ENCODE measurements around the gene PCGF3.

DNA sequence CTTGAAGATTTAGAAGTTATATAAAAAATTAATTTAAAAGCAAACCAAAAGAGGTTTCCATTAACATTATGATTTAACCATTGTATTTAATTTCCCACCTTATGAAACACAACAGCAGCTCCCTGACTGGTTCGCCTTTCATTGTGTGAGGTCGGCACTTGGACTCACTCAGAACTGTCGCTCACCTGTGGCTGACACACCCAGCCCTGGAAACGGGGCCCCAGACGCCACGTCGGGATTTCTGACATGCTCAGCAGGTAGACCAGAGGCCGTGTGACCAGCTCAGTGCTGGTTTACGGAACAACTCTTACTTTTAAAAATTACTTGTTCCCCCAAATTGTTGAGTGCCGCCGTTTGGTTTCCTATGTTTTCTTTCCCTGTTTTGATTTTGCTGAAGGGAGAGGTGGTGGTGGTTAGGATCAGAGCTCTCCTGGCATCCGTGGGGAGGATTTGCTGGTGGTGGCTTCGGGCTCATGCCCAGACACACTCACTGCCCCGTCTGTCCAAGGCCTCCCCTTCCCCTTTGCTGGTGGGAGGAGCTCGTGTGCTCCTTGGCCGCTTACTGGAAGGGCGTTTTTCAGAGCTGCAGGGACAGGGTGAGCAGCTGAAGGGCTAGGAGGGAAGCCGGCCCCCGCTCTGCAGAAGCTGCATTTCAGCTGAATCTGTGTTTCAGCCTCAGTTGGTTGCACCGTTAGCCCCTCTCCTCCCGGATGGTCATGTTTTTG, 61.1 kb downstream of the PCGF3 start:
- TF ChIP-seq, protein P1, sequence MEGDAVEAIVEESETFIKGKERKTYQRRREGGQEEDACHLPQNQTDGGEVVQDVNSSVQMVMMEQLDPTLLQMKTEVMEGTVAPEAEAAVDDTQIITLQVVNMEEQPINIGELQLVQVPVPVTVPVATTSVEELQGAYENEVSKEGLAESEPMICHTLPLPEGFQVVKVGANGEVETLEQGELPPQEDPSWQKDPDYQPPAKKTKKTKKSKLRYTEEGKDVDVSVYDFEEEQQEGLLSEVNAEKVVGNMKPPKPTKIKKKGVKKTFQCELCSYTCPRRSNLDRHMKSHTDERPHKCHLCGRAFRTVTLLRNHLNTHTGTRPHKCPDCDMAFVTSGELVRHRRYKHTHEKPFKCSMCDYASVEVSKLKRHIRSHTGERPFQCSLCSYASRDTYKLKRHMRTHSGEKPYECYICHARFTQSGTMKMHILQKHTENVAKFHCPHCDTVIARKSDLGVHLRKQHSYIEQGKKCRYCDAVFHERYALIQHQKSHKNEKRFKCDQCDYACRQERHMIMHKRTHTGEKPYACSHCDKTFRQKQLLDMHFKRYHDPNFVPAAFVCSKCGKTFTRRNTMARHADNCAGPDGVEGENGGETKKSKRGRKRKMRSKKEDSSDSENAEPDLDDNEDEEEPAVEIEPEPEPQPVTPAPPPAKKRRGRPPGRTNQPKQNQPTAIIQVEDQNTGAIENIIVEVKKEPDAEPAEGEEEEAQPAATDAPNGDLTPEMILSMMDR (IDR thresholded peaks at IDR 0.05; ENCODE audit: low read depth, low read length, missing input control), result no peak
- TF ChIP-seq HNF4G (IDR thresholded peaks at IDR 0.05), result no peak
- TF ChIP-seq RAD21 (IDR thresholded peaks at IDR 0.05), result no peak
- no peak for TF ChIP-seq HNF4A (conservative IDR thresholded peaks at IDR 0.05)
- TF ChIP-seq, protein P2, sequence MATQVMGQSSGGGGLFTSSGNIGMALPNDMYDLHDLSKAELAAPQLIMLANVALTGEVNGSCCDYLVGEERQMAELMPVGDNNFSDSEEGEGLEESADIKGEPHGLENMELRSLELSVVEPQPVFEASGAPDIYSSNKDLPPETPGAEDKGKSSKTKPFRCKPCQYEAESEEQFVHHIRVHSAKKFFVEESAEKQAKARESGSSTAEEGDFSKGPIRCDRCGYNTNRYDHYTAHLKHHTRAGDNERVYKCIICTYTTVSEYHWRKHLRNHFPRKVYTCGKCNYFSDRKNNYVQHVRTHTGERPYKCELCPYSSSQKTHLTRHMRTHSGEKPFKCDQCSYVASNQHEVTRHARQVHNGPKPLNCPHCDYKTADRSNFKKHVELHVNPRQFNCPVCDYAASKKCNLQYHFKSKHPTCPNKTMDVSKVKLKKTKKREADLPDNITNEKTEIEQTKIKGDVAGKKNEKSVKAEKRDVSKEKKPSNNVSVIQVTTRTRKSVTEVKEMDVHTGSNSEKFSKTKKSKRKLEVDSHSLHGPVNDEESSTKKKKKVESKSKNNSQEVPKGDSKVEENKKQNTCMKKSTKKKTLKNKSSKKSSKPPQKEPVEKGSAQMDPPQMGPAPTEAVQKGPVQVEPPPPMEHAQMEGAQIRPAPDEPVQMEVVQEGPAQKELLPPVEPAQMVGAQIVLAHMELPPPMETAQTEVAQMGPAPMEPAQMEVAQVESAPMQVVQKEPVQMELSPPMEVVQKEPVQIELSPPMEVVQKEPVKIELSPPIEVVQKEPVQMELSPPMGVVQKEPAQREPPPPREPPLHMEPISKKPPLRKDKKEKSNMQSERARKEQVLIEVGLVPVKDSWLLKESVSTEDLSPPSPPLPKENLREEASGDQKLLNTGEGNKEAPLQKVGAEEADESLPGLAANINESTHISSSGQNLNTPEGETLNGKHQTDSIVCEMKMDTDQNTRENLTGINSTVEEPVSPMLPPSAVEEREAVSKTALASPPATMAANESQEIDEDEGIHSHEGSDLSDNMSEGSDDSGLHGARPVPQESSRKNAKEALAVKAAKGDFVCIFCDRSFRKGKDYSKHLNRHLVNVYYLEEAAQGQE (IDR thresholded peaks at IDR 0.05), result no peak
- TF ChIP-seq GABPA (IDR thresholded peaks at IDR 0.05 in 1 of 2, conservative IDR thresholded peaks at IDR 0.05 in 1 of 2), result no peak
- TF ChIP-seq YY1 (IDR thresholded peaks at IDR 0.05), result no peak
- TF ChIP-seq ATF3 (IDR thresholded peaks at IDR 0.05), result no peak
- TF ChIP-seq RXRA (IDR thresholded peaks at IDR 0.05), result no peak
- no peak for TF ChIP-seq MAX (IDR thresholded peaks at IDR 0.05)
- TF ChIP-seq FOXA1 (IDR thresholded peaks at IDR 0.05), result no peak
- TF ChIP-seq EGR1 (IDR thresholded peaks at IDR 0.05; ENCODE audit: low read depth in 2 of 2), result no peak
- no peak for TF ChIP-seq JUND (IDR thresholded peaks at IDR 0.05)
- TF ChIP-seq TAF1 (conservative IDR thresholded peaks at IDR 0.05), result no peak
